Measurements from ENCODE around the gene CEACAM19. TPM values are rescaled to one million over a fixed set of nuclear protein-coding genes. Genes with fewer than 3 reads are reported as not detected.

CEACAM19 gene
- total RNA-seq, 4 donors from 2014 or later, result 2.3 to 7.6 (median 4.6) TPM

DNA sequence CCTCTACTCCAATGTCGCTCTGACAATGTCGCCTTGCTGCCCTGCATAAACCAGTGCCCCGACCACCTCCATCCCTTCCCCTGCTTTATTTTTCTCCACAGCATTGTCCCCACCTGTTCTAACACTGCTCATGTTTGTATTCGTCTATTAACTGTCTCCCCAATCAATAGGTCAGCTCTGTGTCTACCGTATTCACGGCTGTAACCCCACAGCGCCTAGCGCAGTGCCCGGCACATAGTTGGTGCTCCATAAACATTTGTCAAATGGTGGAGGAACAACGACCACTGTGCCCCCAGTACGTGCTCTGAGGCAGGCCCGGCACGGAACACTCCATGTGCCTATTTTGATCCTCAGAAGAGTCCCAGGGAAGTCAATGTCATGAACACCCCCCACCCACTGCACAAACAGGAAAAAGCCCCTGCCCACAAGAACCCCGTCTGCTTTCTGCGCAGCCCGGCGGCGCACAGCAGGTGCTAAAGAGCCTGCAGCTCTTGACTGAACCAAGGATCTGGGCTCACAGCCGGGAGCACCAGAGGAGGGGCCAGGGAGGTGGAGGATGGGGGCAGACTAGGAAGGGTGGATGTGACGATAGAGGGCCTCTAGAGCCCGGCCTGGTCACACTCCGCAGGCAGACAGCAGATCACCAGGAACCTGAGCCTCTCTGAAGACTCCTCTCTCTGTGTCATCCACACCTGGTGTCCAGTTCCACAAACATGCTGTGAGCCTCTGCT lies 25.8 kb downstream of the CEACAM19 start:
- Histone ChIP-seq H3K9me3 (no peaks in the 10 kb centered on the region), H3K4me1 (peaks cover 4 to 22% (median 15%) of the 10 kb centered on the region in 3 donors), H3K4me3 (no peak overlapping the region), H3K27ac (no peak overlapping the region), H3K36me3 (no peaks in the 10 kb centered on the region), H3K27me3 (peaks cover 0 to 6% (median 0%) of the 10 kb centered on the region in 4 donors)
- no peak for DNase-seq
- TF ChIP-seq, protein P1, sequence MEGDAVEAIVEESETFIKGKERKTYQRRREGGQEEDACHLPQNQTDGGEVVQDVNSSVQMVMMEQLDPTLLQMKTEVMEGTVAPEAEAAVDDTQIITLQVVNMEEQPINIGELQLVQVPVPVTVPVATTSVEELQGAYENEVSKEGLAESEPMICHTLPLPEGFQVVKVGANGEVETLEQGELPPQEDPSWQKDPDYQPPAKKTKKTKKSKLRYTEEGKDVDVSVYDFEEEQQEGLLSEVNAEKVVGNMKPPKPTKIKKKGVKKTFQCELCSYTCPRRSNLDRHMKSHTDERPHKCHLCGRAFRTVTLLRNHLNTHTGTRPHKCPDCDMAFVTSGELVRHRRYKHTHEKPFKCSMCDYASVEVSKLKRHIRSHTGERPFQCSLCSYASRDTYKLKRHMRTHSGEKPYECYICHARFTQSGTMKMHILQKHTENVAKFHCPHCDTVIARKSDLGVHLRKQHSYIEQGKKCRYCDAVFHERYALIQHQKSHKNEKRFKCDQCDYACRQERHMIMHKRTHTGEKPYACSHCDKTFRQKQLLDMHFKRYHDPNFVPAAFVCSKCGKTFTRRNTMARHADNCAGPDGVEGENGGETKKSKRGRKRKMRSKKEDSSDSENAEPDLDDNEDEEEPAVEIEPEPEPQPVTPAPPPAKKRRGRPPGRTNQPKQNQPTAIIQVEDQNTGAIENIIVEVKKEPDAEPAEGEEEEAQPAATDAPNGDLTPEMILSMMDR (IDR thresholded peaks at IDR 0.05), result no peak
- TF ChIP-seq POLR2A (IDR thresholded peaks at IDR 0.05), result no peak
- intact Hi-C loops (cut with DNase I), result no loop called here
- WGBS, 2 donors, result 65 to 92% methylated on average over 11 to 15 of the region's 22 CpGs

DNA sequence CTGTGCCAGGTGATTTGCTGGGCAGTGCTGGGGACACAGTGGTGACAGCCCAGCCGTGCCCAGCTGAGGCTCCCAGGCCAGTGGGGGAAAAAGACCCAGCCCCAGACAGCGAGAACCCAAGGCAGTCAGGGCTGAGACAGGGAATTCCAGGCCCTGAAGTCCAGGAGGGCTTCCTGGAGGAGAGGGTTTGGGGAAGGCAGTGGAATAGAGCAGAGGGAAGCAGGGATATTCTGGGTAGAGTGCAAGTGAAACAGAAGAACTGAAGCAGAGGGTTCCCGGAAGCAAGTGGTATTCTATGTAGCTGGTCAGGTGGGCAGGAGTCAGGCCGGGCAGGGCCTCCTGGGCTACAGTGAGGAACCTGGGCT lies 26.4 kb downstream of the CEACAM19 start:
- Histone ChIP-seq H3K36me3 (no peaks in the 10 kb centered on the region), H3K9me3 (no peaks in the 10 kb centered on the region), H3K27ac (no peak overlapping the region), H3K27me3 (peaks cover 0 to 6% (median 0%) of the 10 kb centered on the region in 4 donors), H3K4me1 (peaks cover 0 to 17% (median 10%) of the 10 kb centered on the region in 3 donors), H3K4me3 (no peak overlapping the region)
- intact Hi-C loops (cut with DNase I), result no loop called here
- no peak for TF ChIP-seq POLR2A (IDR thresholded peaks at IDR 0.05)
- TF ChIP-seq, protein P1 (IDR thresholded peaks at IDR 0.05), result no peak
- DNase-seq, result no peak
- 69 to 83% methylated on average over 2 to 3 of the region's 4 CpGs for WGBS, 2 donors

DNA sequence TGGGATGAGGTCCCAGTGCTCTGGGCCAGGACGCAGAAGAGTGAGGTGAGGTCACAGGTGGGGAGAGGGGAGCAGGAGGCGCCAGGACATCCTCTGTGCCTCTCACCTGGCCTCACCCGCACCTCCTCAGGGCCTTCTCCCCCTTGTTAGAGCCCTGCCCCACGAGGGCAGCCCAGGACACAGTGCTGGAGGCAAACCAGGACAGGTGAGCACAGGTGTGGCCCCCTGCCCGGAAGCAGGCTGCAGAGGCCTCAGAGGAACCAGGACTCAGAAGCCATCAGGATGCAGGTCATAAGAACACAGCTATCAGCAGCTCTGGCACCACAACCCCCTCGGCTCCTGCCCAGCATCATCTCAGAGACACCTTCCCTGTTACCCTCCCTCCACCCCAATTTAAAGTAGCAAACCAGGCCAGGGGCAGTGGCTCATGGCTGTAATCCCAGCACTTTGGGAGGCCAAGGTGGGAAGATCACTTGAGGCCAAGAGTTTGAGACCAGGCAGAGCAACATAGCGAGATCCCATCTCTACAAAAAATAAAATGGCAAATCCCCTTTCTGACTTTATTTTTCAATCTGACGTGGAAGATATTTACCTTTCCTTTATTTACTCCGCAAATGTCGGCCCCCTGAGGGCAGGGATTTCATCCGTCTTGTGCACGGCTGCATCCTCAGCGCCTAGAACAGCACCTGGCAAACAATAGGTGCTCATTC lies 27.4 kb downstream of the CEACAM19 start, which contains the start of gene CEACAM16:
Gene CEACAM16, plus strand, starts transcription at position 660 of the 710 bp plus-strand sequence. CDS start 2,306 bp downstream, outside the sequence.
- no peaks in the 10 kb centered on the region for H3K9me3 ChIP-seq
- H3K27ac ChIP-seq, result no peak within 1 kb of the TSS
- peaks cover 0 to 6% (median 0%) of the 10 kb centered on the region in 4 donors for H3K27me3 ChIP-seq
- H3K4me1 ChIP-seq, result peaks cover 0 to 15% (median 9%) of the 10 kb centered on the region in 3 donors
- DNase-seq, result no peak
- TF ChIP-seq, protein P1 (IDR thresholded peaks at IDR 0.05), result no peak
- TF ChIP-seq POLR2A (IDR thresholded peaks at IDR 0.05), result no peak
- H3K36me3 ChIP-seq, result no peaks in the 10 kb centered on the region
- no peak within 1 kb of the TSS for H3K4me3 ChIP-seq
- intact Hi-C loops (cut with DNase I), result no loop called here
- 69 to 83% methylated on average over 11 to 12 of the region's 13 CpGs for WGBS, 2 donors

DNA sequence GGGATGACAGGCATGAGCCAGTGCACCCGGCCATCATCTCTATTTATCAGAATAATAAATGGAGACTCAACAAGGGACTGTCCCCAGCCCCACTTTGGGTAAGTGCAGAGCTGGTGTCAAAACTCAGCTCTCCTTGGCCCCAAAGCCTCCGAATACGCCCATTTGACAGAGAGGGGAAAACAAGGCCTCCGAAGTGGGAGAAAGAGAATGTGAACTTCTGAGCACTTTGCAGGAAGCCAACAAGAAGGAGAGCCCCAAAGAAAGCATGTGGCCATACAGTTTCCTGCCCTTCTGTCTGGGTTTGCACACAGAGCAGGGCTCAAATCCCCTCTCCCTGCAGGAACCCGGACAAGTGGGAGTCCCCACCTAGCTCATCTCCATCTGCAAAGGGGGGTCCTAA lies 29.3 kb downstream of the CEACAM19 start:
- peaks cover 0 to 6% (median 0%) of the 10 kb centered on the region in 4 donors for H3K27me3 ChIP-seq
- no peak for DNase-seq
- intact Hi-C loops (cut with DNase I), result no loop called here

More for the DNA sequence above, 29.3 kb downstream of the CEACAM19 start:
- no peak for TF ChIP-seq POLR2A (IDR thresholded peaks at IDR 0.05)
- TF ChIP-seq, protein P1 (IDR thresholded peaks at IDR 0.05), result no peak
- no peaks in the 10 kb centered on the region for H3K36me3 ChIP-seq
- H3K4me3 ChIP-seq, result no peak overlapping the region
- H3K27ac ChIP-seq, result no peak overlapping the region
- H3K9me3 ChIP-seq, result no peaks in the 10 kb centered on the region
- H3K4me1 ChIP-seq, result peaks cover 0 to 3% (median 0%) of the 10 kb centered on the region in 3 donors
- 89 to 95% methylated on average over 2 to 3 of the region's 5 CpGs for WGBS, 2 donors
